H9 (cell line): ENCODE results near the gene HS1BP3. TPM values are rescaled to one million over a fixed set of nuclear protein-coding genes. Genes with fewer than 3 reads are reported as not detected.

Experiments used
- DNase-seq: peaks from one replicate; pipeline ENCODE4 v3.0.0-alpha.2; 2017
- H2AFZ ChIP-seq: one replicate; pipeline ENCODE4 v1.6.1; 2013; ENCODE audit warnings: mild to moderate bottlenecking, low read length, control low read depth, moderate library complexity
- H2AK5ac ChIP-seq: 2 replicates; pipeline ENCODE4 v1.6.1; 2013; ENCODE audit warnings: low read length, control low read depth, mixed read lengths; ENCODE audit not compliant: insufficient read length
- H2BK120ac ChIP-seq: one replicate; pipeline ENCODE4 v1.6.1; 2013; ENCODE audit warnings: low read depth, mild to moderate bottlenecking, low read length, control low read depth, inconsistent platforms; ENCODE audit not compliant: poor library complexity, severe bottlenecking
- H2BK12ac ChIP-seq: 2 replicates; pipeline ENCODE4 v1.6.1; 2013; ENCODE audit warnings: low read length, control low read depth, mixed read lengths, low read depth; ENCODE audit not compliant: insufficient read length
- H2BK15ac ChIP-seq: 2 replicates; pipeline ENCODE4 v1.6.1; 2013; ENCODE audit warnings: low read depth, low read length, control low read depth
- H2BK20ac ChIP-seq: one replicate; pipeline ENCODE4 v1.6.1; 2013; ENCODE audit warnings: low read depth, mild to moderate bottlenecking, low read length, control low read depth, inconsistent platforms; ENCODE audit not compliant: poor library complexity, severe bottlenecking
- H2BK5ac ChIP-seq: 2 replicates; pipeline ENCODE4 v1.6.1; 2013; ENCODE audit warnings: low read length, control low read depth, mixed read lengths; ENCODE audit not compliant: insufficient read length
- H3K14ac ChIP-seq: 2 replicates; pipeline ENCODE4 v1.6.1; 2013; ENCODE audit warnings: low read length, control low read depth; ENCODE audit not compliant: insufficient read depth
- H3K18ac ChIP-seq: 2 replicates; pipeline ENCODE4 v1.6.1; 2013; ENCODE audit warnings: low read depth, mild to moderate bottlenecking, mixed read lengths, low read length, control low read depth; ENCODE audit not compliant: insufficient read length
- H3K23ac ChIP-seq: 2 replicates; pipeline ENCODE4 v1.6.1; 2013; ENCODE audit warnings: low read length, control low read depth, mixed read lengths, low read depth; ENCODE audit not compliant: insufficient read length
- H3K23me2 ChIP-seq: 2 replicates; pipeline ENCODE4 v1.6.1; 2013; ENCODE audit warnings: low read depth, mild to moderate bottlenecking, mixed read lengths, low read length, control low read depth; ENCODE audit not compliant: insufficient read length, poor library complexity, severe bottlenecking
- H3K27ac ChIP-seq: 2 replicates; pipeline ENCODE4 v1.5.1; 2013; ENCODE audit warnings: low read length, control low read depth, mixed read lengths, low read depth; ENCODE audit not compliant: insufficient read length
- H3K27me3 ChIP-seq: 2 replicates; pipeline ENCODE4 v1.6.1; 2013; ENCODE audit warnings: low read length, control low read depth, inconsistent platforms; ENCODE audit not compliant: insufficient read depth
- H3K4ac ChIP-seq: 2 replicates; pipeline ENCODE4 v1.6.1; 2013; ENCODE audit warnings: low read depth, mild to moderate bottlenecking, control low read depth, inconsistent platforms, low read length, moderate library complexity
- H3K4me1 ChIP-seq: 2 replicates; pipeline ENCODE4 v1.6.1; 2013; ENCODE audit warnings: low read length, control low read depth, inconsistent platforms; ENCODE audit not compliant: insufficient read depth
- H3K4me2 ChIP-seq: 2 replicates; pipeline ENCODE4 v1.6.1; 2013; ENCODE audit warnings: low read length, control low read depth, mixed read lengths; ENCODE audit not compliant: insufficient read length, insufficient read depth
- H3K56ac ChIP-seq: 2 replicates; pipeline ENCODE4 v1.6.1; 2013; ENCODE audit warnings: low read depth, mild to moderate bottlenecking, mixed read lengths, low read length, control low read depth; ENCODE audit not compliant: insufficient read length
- H3K79me1 ChIP-seq: 2 replicates; pipeline ENCODE4 v1.6.1; 2013; ENCODE audit warnings: low read depth, mild to moderate bottlenecking, moderate library complexity, low read length, control low read depth, inconsistent platforms; ENCODE audit not compliant: insufficient read depth, poor library complexity, severe bottlenecking
- H3K79me2 ChIP-seq: 2 replicates; pipeline ENCODE4 v1.6.1; 2013; ENCODE audit warnings: low read length, control low read depth, inconsistent platforms; ENCODE audit not compliant: insufficient read depth
- H3K9ac ChIP-seq: 2 replicates; pipeline ENCODE4 v1.6.1; 2013; ENCODE audit warnings: low read length, control low read depth, mixed read lengths; ENCODE audit not compliant: insufficient read length; ENCODE audit errors: extremely low read depth
- H3K9me3 ChIP-seq: one replicate; pipeline ENCODE4 v1.6.1; 2013; ENCODE audit warnings: low read depth, low read length, inconsistent platforms; ENCODE audit not compliant: control insufficient read depth
- H3T11ph ChIP-seq: one replicate; pipeline ENCODE4 v1.6.1; 2013; ENCODE audit warnings: mild to moderate bottlenecking, low read length, control low read depth, inconsistent platforms
- H4K20me1 ChIP-seq: one replicate; pipeline ENCODE4 v1.6.1; 2013; ENCODE audit not compliant: control insufficient read depth, insufficient read length, insufficient read depth
- H4K5ac ChIP-seq: 2 replicates; pipeline ENCODE4 v1.6.1; 2013; ENCODE audit warnings: low read depth, mild to moderate bottlenecking, mixed read lengths, low read length, control low read depth; ENCODE audit not compliant: insufficient read length
- H4K8ac ChIP-seq: replicated peaks from 2 replicates; pipeline ENCODE4 v1.6.1; 2013; ENCODE audit warnings: low read length, control low read depth, mixed read lengths, low read depth; ENCODE audit not compliant: insufficient read length
- H4K91ac ChIP-seq: 2 replicates; pipeline ENCODE4 v1.6.1; 2013; ENCODE audit warnings: low read depth, mild to moderate bottlenecking, moderate library complexity, mixed read lengths, low read length, control low read depth; ENCODE audit not compliant: insufficient read length
- H3K27ac Mint-ChIP-seq, 3 experiments: 2 replicates in 2 of 3; 3 replicates in 1 of 3; pipeline ENCODE4 v1.8.0; 2020 to 2021; ENCODE audit warnings: mixed read lengths in 3 of 3, mild to moderate bottlenecking in 1 of 3, moderate library complexity in 1 of 3
- H3K27me3 Mint-ChIP-seq: 2 replicates; pipeline ENCODE4 v1.8.0; 2021; ENCODE audit warnings: low read depth, mild to moderate bottlenecking, moderate library complexity, mixed read lengths
- H3K36me3 Mint-ChIP-seq, 3 experiments: 2 replicates in 2 of 3; 3 replicates in 1 of 3; pipeline ENCODE4 v1.8.0; 2020 to 2021; ENCODE audit warnings: low read depth in 3 of 3, mixed read lengths in 3 of 3; ENCODE audit not compliant: insufficient read depth in 1 of 3
- H3K4me1 Mint-ChIP-seq, 2 experiments: 2 replicates each; pipeline ENCODE4 v1.8.0; 2020; ENCODE audit warnings: mixed read lengths in 2 of 2
- H3K4me3 Mint-ChIP-seq, 2 experiments: 2 replicates in 1 of 2; 3 replicates in 1 of 2; pipeline ENCODE4 v1.8.0; 2020 to 2021; ENCODE audit warnings: mild to moderate bottlenecking in 2 of 2, mixed read lengths in 2 of 2, moderate library complexity in 1 of 2
- H3K9me3 Mint-ChIP-seq, 2 experiments: 2 replicates in 1 of 2; 3 replicates in 1 of 2; pipeline ENCODE4 v1.8.0; 2020; ENCODE audit warnings: mild to moderate bottlenecking in 2 of 2, mixed read lengths in 2 of 2, moderate library complexity in 1 of 2
- CTCF ChIP-seq: fragments of 200-600 bp; sonication (generic); conservative IDR thresholded peaks from 3 replicates; pipeline ENCODE4 v1.8.0; 2021; ENCODE audit warnings: antibody characterized with exemption, mild to moderate bottlenecking
- WGBS: extraction: QIAGEN DNeasy Blood & Tissue Kit; methylation state at CpG from one replicate; pipeline ENCODE4 v1.1.7; 2013; ENCODE audit warnings: missing lambda C conversion rate, low lambda C conversion rate, mixed read lengths; ENCODE audit not compliant: insufficient read length; ENCODE audit errors: extremely low coverage; 5-methylcytosine and 5-hydroxymethylcytosine counted together
- total RNA-seq: library from RNA; stranded (reverse); gene quantifications from 2 replicates; pipeline ENCODE4 v1.2.1, GENCODE V29; 2021

Gene HS1BP3
- total RNA-seq, 1 experiment from 2014 or later: 11.1 TPM

GRCh38 chr2:20572221-20572620 lies 78.7 kb downstream of the HS1BP3 start:
- Mint-ChIP-seq H3K27ac (0 out of 7 replicates have a peak overlapping the region, but pooled peaks of 1 of the 3 experiments have one; percentile 56), H3K36me3 (no peaks in the 10 kb centered on the region), H3K9me3 (no peaks in the 10 kb centered on the region; a peak in 1 of 5 replicates), H3K4me1 (peaks cover 11% of the 10 kb centered on the region in 2 experiments), H3K4me3 (no peak overlapping the region), H3K27me3 (peaks cover 5% of the 10 kb centered on the region)
- Histone ChIP-seq H4K5ac (no peak overlapping the region), H3T11ph (no peak overlapping the region), H3K56ac (no peak overlapping the region), H4K20me1 (no peaks in the 10 kb centered on the region), H3K27ac (no peak overlapping the region), H2AFZ (no peak overlapping the region), H3K14ac (no peak overlapping the region), H2BK5ac (no peak overlapping the region), H3K4me2 (no peak overlapping the region), H2BK20ac (no peak overlapping the region), H2BK12ac (no peak overlapping the region), H3K18ac (no peak overlapping the region), H4K8ac (no peak overlapping the region), H2AK5ac (no peak overlapping the region), H3K79me1 (no peaks in the 10 kb centered on the region), H3K27me3 (no peaks in the 10 kb centered on the region; the same call in 1 of the 2 replicates), H4K91ac (no peak overlapping the region), H3K23me2 (no peaks in the 10 kb centered on the region), H3K4ac (no peak overlapping the region), H3K4me1 (no peaks in the 10 kb centered on the region; the same call in 1 of the 2 replicates), H2BK15ac (no peak overlapping the region), H2BK120ac (no peak overlapping the region), H3K9me3 (no peaks in the 10 kb centered on the region), H3K9ac (no peak overlapping the region), H3K79me2 (no peaks in the 10 kb centered on the region), H3K23ac (no peak overlapping the region)
- no peak for TF ChIP-seq CTCF
- no peak for DNase-seq
- WGBS: no CpG with 5 or more reads among the region's 5 CpGs
